HG03025 (cell line): ENCODE results near the gene MAPK8.

Experiments used
- ATAC-seq: cut with Tn5 transposase; IDR thresholded peaks from one replicate; pipeline ENCODE4 v1.9.1; 2021; ENCODE audit warnings: mild to moderate bottlenecking, moderate library complexity; ENCODE audit not compliant: unreplicated experiment, low FRiP score

The MAPK8 gene

DNA sequence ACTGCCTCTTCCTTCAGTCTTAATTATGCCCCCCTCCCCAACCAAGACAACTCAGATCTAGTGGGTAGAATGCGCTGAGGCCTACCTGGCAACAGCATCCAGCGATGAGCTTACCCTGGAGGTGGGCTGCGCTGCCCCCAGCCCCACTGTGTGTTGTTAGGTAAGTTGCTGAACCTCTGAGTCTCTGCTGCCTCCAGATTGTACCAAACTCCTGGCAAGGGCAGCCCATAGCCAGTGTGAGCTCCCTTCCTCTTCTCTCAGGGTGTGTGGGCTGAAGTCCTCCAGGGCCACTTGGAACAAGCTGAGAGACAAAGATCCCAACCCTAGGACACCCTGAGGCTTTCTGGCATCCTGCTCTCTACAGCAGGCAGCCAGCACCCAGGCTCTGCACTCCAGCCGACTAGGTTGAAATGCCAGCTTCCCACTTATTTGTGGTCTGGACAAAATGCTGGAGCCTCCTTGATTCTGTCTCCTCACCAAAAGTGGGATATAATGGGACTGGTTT, 163.1 kb downstream of the MAPK8 start:
- ATAC-seq, result no peak

DNA sequence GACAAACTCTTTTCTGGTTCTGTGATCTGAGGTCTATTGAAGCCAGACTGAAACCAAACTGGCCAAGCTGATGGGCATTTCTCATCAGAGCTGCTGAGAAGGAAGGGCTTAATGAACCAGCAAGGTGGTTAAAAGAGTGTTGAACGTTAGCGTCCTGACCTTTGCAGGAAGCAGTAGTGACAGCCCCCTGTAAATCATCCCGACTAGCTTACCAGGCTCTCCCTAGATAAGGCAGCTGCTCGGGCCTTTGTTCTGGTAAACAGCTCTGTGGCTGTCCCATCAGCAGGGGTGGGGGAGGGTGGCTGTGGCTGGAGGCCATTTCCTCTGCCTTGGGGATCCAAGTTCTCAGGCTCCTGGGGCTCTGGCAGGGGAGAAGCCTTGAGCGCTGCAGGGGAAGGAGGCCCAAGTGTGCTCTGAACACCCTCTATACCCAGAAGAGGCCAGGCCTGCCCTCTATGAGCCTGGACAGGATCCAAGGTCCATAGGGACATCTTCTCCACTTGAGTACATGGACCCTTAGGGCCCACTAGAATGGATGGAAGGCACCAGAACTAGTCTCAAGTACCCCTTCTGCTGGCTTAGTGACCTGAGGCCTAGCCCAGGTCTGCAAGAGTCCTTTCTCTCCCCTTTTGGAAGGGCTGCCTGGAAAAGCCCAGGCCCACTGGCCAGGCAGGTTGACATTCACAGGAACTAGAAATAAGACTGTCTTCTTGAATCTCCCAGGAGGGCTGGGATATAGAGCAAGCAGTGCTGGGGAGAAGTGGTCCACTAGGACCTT, 163.8 kb downstream of the MAPK8 start:
- ATAC-seq, result no peak

DNA sequence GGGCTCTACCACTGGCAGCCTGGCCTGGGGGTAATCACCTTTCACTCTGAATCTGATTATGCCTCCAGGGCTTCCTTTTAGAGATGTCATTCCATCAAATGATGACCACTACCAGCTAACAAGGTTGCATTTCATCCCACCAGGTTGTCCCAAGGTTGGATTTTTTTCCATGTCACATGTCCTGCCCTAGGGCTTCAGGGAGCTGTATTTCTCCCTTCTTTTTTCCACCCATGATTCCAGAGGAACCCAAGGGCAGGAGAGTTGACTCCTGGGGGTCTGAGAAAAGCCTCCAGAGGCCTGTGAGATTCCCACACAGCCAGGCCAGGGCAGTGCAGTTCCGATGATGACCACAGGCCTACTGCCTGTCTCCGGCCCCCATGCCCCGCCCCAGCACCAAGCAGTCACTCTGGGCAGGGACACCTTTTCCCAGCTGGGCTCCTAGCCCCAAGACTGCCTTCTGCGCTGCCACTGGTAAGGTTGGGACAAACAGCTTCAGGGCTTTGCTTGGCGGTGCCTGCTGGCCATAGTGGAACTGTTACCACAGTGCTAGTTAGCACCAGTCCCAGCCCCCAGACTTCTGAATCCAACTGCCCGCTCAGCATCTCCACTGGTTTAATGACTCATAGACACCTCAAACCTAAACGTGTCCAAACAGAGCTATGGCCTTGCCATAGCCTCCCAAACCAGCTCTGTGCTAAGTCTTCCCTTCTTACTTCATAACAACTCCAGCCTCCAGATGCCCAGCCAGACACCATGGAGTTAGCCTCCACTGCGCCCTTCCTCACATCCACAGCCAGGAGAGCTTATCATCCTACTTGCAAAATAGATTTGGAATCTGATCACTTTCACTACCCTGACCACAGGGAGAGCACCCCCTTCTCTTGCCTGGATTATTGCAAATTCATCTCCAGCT, 164.7 kb downstream of the MAPK8 start:
- ATAC-seq, result no peak

DNA sequence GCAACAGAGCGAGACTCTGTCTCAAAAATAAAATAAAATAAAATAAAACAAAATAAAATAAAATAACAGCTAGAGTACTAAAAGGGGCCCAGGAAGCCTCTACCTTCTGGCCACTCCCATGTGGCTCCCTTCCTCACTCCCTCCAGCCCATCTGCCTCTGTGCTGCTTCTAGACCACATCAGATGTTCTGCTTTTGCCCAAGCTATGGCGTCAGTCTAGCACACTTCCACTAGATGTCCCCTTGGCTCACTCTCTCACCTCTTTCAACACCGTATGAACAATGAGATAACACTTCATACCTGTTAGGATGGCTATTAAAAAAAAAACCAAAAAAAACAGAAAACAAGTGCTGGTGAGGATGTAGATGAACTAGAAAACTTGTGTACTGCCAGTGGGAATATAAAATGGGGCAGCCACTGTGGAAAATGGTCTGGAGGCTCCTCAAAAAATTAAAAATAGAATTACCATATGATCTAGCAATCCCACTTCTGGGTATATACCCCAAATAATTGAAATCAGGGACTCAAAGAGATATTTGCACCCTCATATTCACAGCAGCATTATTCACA, 166.1 kb downstream of the MAPK8 start:
- no peak for ATAC-seq

- ATAC-seq, result no peak
These were observed 167.2 kb downstream of the MAPK8 start for GRCh38 chr10:48473704-48474103.

DNA sequence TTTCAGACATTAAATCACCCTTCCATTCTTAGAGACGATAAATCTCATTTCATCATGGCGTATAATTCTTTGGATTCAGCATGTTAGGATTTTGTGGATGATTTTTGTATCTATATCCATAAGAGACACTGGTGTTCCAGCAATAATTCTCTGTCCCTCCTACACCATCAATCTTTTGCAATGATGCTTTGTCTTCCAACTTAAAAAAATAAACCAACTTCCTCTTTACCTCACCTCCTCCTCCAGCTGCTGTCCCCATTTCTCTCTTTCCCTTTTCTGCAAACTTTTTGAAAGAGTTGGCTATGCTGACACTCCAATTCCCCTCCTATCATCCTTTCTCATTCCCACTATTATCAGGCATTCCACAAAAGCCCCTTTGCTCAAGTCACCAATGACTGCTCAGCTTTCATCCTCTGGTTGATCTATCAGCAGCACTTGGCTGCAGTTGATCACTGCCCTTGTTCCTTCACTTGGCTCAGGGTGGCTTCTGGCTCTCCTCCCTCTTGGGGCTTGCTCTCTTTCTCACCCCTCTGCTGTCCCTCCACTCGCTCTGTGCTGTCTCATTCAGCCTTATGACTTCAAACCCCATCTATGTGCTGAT, 168.4 kb downstream of the MAPK8 start:
- ATAC-seq, result no peak

DNA sequence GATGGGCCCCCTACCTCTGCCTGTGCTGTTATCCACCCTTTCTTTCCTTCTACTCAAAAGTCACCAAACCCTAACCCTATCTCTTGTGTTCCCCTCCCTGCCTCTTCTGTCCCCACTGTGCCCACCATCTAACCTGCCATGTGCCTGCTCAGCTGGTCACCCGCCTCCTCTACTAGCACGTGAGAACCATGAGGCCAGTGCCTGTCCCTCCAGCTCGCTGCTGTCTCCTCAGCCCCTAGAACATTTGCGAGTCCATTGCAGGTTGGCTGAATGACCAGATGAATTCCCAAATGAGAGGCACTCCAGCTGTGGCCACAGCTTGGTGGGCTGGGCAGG, 169.4 kb downstream of the MAPK8 start:
- no peak for ATAC-seq

DNA sequence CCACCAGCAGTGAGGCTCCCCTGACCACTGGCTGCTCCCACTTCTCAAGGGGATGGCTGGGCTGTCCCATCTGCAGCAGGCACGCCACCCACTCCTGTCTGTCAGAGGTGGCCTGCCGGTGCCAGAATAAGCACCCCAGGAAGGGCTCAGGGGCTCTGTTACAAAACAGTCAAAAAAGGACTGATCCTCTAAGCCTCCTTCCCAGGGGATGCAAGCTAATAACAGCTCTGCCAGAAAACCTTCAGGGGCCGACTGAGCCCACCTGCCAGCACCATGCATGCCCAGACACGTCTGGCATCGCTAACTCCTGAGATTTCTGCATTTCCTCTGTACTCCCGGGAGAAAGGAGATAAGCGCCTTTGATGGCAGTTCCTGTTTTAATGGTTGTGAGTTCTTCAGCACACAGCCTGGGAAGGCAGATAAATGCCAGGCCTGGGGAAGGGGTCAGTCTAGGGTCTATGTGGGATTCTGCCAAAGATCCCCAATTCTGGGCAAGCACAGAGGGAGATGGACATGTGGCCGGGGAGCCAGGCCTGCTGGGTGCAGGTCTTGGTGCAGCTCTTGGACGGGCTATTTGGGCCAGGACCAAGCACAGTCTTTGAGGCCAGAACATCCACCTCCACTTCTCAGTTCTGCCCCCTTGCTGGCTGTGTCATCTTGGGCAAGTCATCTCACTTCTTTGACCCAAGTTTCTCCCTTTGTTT, 170.0 kb downstream of the MAPK8 start:
- no peak for ATAC-seq

DNA sequence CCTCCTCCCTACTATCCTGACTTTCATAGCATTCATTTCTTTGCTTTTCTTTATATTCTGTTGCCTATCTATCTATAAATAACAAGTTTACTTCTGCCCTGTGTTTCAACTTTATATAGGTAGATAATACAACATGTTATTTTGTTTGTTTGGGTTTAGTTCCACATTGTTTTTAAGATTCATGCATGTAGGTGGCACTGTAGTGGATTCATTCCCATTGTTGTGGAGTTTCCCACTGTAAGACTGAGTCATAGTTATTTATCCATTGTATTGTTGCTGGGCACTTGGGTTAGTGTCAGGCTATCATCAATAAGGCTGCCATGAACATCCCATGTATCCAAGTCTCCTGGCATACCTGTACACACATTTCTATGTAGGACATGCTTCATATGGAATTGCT, 170.7 kb downstream of the MAPK8 start:
- no peak for ATAC-seq

GRCh38 chr10:48477616-48478015, 171.1 kb downstream of the MAPK8 start:
- ATAC-seq, result no peak

- no peak for ATAC-seq
These were observed 172.0 kb downstream of the MAPK8 start for GRCh38 chr10:48478469-48478868.

DNA sequence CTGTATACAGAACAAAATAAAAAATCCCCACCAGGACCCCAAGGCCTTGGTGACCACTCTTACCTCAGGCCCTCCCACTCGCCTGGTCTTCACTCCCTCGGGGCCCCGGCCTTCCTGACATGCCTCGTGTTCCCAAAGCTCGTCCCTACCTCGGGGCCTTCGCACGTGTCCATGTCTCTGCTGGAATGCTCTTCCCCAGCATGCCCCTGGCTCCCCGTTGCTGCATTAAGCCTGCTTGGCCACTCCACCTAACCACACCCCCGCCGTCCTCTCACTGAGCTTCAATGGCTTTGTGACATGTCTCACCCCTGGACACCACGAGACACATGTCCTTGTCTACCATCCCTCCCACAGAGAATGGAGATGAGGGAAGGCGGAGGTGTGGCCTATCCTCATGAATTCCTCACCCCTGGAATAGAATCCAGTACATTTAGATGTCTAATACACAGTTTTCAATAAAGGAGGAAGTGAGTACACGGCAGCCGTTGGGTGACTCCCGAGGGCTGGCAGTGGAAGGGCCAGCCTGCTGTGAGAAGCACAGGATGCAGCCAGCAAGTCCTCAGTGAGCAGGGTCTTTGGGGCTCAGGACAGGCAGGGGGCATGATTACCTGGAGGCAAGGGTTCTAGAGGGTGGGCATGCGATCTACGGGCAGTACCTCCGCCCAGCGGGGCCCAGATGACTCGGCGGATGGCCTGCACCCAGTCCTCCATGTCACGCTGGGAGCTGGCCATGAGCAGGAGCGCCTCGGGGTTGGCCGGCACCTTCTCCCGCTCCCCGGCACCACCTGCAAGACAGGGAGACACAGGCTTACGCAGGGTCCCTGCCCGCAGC, 172.7 kb downstream of the MAPK8 start:
- ATAC-seq, result no peak

DNA sequence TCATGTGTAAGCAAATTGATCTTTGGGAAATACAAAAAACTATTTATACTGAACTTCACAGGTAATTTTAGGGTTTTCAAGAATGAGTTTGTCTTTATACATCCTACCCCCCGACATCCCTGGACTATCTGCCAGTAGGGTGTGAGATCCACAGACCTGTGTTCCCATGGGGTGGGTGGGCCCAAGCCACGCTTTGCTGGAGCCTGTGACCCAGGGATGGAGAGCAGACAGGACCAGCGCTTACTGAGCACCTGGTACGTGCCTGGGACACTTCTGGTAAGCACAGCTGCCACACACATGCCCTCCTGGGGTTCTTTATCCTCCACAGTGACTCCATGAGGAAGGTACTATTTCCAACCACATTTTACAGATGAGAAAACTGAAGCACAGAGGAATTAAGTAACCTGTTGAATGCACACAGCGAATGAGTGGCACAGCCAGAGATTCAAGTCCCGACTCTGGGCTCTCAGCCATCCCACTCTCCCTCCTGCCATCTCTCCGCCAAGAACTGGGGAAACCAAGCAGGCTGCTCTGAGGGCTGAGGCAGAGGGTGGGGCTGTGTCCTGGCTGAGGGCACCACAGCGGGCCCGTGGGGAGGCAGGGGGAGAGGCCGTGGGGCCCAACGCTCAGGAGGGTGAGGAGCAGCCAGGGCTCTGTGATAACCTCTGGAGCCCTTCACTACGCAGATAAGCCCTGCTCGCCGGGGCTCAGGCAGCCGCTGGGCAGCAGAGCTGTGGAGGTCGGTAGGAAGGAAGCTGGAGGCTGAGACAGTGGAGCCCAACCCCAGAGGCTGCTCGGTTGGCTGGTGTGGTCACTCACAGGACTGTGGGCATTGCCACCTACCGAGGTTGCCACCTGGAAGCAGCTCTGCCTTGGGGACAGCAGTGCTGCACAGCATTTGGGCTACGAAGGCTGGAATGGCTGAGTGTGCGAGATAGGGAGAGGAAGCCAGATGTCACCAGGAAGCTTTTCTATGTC, 174.2 kb downstream of the MAPK8 start:
- ATAC-seq, result no peak

GRCh38 chr10:48481385-48481784, 174.9 kb downstream of the MAPK8 start:
- ATAC-seq, result no peak

GRCh38 chr10:48482207-48482606, 175.7 kb downstream of the MAPK8 start:
- no peak for ATAC-seq

DNA sequence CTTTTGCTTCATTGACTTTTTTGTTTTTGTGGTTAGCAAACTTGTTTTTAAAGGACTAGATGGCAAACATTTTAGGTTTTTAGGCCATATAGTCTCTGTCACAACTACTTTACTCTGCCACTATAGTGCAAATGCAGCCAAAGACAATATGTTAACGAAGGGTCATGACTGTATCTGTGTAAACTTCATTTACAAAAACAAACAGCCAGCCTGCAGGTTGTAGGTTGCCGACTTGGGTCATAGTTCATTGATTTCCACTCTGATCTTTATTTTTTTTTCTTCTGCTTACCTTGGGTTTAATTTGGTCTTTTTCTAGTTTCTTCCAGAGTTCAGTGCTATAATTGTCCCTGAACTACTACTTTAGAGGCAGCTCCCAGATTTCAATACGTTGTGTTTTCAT, 178.4 kb downstream of the MAPK8 start:
- ATAC-seq, result no peak

DNA sequence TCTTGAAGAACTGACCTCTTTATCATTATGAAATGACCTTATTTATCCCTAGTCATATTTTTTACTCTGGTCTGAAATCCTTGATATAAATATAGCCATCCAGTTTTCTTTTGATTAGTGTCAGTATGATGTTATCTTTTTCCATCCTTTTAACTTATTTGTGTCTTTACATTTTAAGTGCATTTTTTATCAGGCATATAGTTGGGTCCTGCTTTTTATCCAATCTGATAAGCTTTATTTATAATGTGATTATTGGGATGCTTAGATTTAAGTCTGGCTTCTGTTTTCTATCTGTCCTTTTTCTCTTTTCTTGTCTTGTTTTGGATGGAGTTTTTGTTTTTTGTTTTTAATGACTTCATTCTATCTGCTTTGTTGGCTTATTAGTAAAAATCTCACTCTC, 179.2 kb downstream of the MAPK8 start:
- ATAC-seq, result no peak

DNA sequence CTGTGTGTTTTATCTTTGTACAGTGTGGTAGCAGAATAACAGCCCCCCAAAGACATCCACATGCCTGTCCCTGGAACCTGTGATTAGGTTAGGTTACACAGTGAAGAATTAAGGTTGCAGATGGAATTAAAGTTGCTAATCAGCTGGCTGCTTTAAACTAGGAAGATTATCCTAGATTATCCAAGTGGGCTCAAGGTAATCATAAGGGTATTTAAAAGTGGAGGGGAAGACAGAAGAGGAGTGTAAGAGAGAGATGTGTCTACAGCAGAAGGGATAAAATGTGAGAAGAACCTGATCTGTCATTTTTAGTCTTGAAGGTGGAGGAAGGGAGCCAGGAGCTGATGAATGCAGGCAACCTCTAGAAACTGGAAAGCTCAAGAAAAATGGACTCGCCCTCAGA, 180.8 kb downstream of the MAPK8 start:
- no peak for ATAC-seq
